Measurements from ENCODE around the gene PTPN7. TPM values are rescaled to one million over a fixed set of nuclear protein-coding genes. Genes with fewer than 3 reads are reported as not detected.

PTPN7 gene
- total and polyA plus RNA-seq, 2 of the 13 experiments (the other 11 are each of a cell fraction or from before 2014, with no cell fraction given): not detected

DNA sequence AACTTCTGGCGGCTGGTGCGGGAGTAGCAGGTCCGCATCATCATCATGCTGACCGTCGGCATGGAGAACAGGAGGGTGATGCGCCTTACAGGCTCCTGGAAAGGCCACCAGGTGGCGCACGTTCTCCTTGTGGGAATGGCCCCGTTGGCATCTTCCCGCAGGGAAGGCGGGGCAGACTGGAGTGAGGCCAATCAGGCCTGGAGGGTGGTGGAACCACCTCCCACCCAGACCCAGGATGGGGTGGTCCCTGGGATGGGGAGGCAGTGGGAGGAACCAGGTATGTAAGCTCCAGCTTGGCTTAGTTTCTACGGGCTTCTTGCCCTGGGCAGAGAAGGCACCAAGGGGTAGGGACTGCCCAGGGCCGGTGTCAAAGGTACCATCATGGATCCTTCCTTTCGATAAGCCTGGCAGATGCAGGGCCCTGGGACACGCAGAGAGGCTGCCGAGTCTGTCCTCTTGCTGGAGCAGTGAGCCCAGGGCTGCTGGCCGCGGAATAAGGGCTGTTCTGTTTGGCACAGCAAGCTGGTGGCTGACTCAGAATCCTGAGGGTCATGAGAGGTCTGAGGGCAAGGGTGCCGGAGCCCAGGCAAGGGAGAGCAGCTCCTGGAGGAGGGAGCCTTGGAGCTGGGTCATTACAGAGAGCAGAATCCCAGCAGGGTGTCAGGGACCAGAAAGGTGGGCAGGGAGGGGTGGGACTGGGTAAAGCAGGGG is 24.5 kb upstream of the PTPN7 start (continued):
- TF ChIP-seq, protein P1, sequence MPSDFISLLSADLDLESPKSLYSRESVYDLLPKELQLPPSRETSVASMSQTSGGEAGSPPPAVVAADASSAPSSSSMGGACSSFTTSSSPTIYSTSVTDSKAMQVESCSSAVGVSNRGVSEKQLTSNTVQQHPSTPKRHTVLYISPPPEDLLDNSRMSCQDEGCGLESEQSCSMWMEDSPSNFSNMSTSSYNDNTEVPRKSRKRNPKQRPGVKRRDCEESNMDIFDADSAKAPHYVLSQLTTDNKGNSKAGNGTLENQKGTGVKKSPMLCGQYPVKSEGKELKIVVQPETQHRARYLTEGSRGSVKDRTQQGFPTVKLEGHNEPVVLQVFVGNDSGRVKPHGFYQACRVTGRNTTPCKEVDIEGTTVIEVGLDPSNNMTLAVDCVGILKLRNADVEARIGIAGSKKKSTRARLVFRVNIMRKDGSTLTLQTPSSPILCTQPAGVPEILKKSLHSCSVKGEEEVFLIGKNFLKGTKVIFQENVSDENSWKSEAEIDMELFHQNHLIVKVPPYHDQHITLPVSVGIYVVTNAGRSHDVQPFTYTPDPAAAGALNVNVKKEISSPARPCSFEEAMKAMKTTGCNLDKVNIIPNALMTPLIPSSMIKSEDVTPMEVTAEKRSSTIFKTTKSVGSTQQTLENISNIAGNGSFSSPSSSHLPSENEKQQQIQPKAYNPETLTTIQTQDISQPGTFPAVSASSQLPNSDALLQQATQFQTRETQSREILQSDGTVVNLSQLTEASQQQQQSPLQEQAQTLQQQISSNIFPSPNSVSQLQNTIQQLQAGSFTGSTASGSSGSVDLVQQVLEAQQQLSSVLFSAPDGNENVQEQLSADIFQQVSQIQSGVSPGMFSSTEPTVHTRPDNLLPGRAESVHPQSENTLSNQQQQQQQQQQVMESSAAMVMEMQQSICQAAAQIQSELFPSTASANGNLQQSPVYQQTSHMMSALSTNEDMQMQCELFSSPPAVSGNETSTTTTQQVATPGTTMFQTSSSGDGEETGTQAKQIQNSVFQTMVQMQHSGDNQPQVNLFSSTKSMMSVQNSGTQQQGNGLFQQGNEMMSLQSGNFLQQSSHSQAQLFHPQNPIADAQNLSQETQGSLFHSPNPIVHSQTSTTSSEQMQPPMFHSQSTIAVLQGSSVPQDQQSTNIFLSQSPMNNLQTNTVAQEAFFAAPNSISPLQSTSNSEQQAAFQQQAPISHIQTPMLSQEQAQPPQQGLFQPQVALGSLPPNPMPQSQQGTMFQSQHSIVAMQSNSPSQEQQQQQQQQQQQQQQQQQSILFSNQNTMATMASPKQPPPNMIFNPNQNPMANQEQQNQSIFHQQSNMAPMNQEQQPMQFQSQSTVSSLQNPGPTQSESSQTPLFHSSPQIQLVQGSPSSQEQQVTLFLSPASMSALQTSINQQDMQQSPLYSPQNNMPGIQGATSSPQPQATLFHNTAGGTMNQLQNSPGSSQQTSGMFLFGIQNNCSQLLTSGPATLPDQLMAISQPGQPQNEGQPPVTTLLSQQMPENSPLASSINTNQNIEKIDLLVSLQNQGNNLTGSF (CRISPR knock-in tag; IDR thresholded peaks at IDR 0.05): no peak
- TF ChIP-seq ZNF766 (CRISPR knock-in tag; IDR thresholded peaks at IDR 0.05; ENCODE audit: borderline replicate concordance) (no peak), HNRNPL (IDR thresholded peaks at IDR 0.05; ENCODE audit: low read depth, low read length) (0 out of 2 replicates have a peak, but pooled peaks have one; percentile 41), PCBP2 (optimal IDR thresholded peaks at IDR 0.05; ENCODE audit: low read depth, low read length, poor library complexity, severe bottlenecking) (no peak), RAD21 (CRISPR knock-in tag; IDR thresholded peaks at IDR 0.05) (peak; percentile 71), ZNF546 (CRISPR knock-in tag; conservative IDR thresholded peaks at IDR 0.05) (no peak), ZNF207 (IDR thresholded peaks at IDR 0.05; ENCODE audit: borderline replicate concordance) (no peak), NFYB (CRISPR knock-in tag; IDR thresholded peaks at IDR 0.05) (peak; percentile 46), XRCC5 (optimal IDR thresholded peaks at IDR 0.05; ENCODE audit: low read length) (peak; percentile 67), TBX3 (IDR thresholded peaks at IDR 0.05; ENCODE audit: borderline replicate concordance) (no peak), BRD4 (CRISPR knock-in tag; IDR thresholded peaks at IDR 0.05) (no peak), GATAD1 (CRISPR knock-in tag; IDR thresholded peaks at IDR 0.05) (no peak)
- TF ChIP-seq, protein P2, sequence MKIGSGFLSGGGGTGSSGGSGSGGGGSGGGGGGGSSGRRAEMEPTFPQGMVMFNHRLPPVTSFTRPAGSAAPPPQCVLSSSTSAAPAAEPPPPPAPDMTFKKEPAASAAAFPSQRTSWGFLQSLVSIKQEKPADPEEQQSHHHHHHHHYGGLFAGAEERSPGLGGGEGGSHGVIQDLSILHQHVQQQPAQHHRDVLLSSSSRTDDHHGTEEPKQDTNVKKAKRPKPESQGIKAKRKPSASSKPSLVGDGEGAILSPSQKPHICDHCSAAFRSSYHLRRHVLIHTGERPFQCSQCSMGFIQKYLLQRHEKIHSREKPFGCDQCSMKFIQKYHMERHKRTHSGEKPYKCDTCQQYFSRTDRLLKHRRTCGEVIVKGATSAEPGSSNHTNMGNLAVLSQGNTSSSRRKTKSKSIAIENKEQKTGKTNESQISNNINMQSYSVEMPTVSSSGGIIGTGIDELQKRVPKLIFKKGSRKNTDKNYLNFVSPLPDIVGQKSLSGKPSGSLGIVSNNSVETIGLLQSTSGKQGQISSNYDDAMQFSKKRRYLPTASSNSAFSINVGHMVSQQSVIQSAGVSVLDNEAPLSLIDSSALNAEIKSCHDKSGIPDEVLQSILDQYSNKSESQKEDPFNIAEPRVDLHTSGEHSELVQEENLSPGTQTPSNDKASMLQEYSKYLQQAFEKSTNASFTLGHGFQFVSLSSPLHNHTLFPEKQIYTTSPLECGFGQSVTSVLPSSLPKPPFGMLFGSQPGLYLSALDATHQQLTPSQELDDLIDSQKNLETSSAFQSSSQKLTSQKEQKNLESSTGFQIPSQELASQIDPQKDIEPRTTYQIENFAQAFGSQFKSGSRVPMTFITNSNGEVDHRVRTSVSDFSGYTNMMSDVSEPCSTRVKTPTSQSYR (CRISPR knock-in tag; IDR thresholded peaks at IDR 0.05; ENCODE audit: borderline replicate concordance): no peak
- TF ChIP-seq, protein P3, sequence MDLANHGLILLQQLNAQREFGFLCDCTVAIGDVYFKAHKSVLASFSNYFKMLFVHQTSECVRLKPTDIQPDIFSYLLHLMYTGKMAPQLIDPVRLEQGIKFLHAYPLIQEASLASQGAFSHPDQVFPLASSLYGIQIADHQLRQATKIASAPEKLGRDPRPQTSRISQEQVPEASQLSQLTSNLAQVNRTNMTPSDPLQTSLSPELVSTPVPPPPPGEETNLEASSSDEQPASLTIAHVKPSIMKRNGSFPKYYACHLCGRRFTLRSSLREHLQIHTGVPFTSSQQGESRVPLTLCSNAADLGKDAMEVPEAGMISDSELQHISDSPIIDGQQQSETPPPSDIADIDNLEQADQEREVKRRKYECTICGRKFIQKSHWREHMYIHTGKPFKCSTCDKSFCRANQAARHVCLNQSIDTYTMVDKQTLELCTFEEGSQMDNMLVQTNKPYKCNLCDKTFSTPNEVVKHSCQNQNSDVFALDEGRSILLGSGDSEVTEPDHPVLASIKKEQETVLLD (CRISPR knock-in tag; IDR thresholded peaks at IDR 0.05; ENCODE audit: low read depth): no peak
- TF ChIP-seq, protein P4, sequence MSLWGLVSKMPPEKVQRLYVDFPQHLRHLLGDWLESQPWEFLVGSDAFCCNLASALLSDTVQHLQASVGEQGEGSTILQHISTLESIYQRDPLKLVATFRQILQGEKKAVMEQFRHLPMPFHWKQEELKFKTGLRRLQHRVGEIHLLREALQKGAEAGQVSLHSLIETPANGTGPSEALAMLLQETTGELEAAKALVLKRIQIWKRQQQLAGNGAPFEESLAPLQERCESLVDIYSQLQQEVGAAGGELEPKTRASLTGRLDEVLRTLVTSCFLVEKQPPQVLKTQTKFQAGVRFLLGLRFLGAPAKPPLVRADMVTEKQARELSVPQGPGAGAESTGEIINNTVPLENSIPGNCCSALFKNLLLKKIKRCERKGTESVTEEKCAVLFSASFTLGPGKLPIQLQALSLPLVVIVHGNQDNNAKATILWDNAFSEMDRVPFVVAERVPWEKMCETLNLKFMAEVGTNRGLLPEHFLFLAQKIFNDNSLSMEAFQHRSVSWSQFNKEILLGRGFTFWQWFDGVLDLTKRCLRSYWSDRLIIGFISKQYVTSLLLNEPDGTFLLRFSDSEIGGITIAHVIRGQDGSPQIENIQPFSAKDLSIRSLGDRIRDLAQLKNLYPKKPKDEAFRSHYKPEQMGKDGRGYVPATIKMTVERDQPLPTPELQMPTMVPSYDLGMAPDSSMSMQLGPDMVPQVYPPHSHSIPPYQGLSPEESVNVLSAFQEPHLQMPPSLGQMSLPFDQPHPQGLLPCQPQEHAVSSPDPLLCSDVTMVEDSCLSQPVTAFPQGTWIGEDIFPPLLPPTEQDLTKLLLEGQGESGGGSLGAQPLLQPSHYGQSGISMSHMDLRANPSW (CRISPR knock-in tag; IDR thresholded peaks at IDR 0.05; ENCODE audit: borderline replicate concordance): no peak
